Heart right ventricle (tissue), 16 donors: ENCODE results near the gene VWA5B1. TPM values are rescaled to one million over a fixed set of nuclear protein-coding genes. Genes with fewer than 3 reads are reported as not detected.

Experiments used
- ATAC-seq, 8 donors: fragments of 200-7000 bp; cut with Tn5 transposase; one replicate each; pipeline ENCODE4 v1.9.1; 2020; ENCODE audit warnings: mild to moderate bottlenecking in 8 of 8, moderate library complexity in 8 of 8, moderate number of reproducible peaks in 1 of 8
- DNase-seq, 2 donors: peaks; one replicate each; pipeline ENCODE4 v3.0.0-alpha.2; 2020
- H3K27ac ChIP-seq, 10 donors: fragments of 200-600 bp; sonication (generic) in 2 of 10; one replicate each; pipeline versions ENCODE4 v1.5.0 to v1.8.0; 2020 to 2022; ENCODE audit warnings: mild to moderate bottlenecking in 3 of 10
- H3K27me3 ChIP-seq, 7 donors: fragments of 200-600 bp; one replicate each; pipeline ENCODE4 v1.8.0; 2021 to 2022; ENCODE audit warnings: mild to moderate bottlenecking in 2 of 7
- H3K36me3 ChIP-seq, 9 donors: fragments of 200-600 bp; sonication (generic) in 1 of 9; one replicate each; pipeline versions ENCODE4 v1.5.0 to v1.8.0; 2020 to 2022; ENCODE audit warnings: mild to moderate bottlenecking in 2 of 9
- H3K4me1 ChIP-seq, 9 donors: fragments of 200-600 bp; sonication (generic) in 1 of 9; one replicate each; pipeline versions ENCODE4 v1.5.0 to v1.8.0; 2020 to 2022; ENCODE audit warnings: mild to moderate bottlenecking in 4 of 9
- H3K4me3 ChIP-seq, 10 donors: fragments of 200-600 bp; sonication (generic) in 2 of 10; one replicate each; pipeline versions ENCODE4 v1.5.0 to v1.8.0; 2020 to 2022; ENCODE audit warnings: mild to moderate bottlenecking in 7 of 10, moderate library complexity in 2 of 10
- H3K9me3 ChIP-seq, 11 donors: fragments of 200-600 bp in 10 of 11; sonication (generic) in 2 of 11; one replicate each; pipeline versions ENCODE4 v1.5.0 to v1.8.0; 2013 to 2022; ENCODE audit warnings: mild to moderate bottlenecking in 2 of 11, control low read depth in 1 of 11, moderate library complexity in 1 of 11
- WGBS, 2 donors: extraction: QIAGEN DNeasy Blood & Tissue Kit; methylation state at CpG; one replicate each; pipeline ENCODE4 v1.1.7; 2013; ENCODE audit warnings: inconsistent platforms in 1 of 2; 5-methylcytosine and 5-hydroxymethylcytosine counted together
- intact Hi-C, 10 donors: fragments of 100-400 bp; cut with DNase I; formaldehyde crosslinking; loops; one replicate each; pipeline versions ENCODE4 v1.11.1 to v1.14.2; 2022
- polyA plus RNA-seq, 2 donors: library from polyadenylated mRNA; stranded (reverse); fragments of 200-250 nt; gene quantifications; one replicate each; pipeline ENCODE4 v1.2.3, GENCODE V29; 2013
- total RNA-seq, 10 donors: library from RNA; stranded (reverse); fragmentation: NEBNext Ultra II Directional in 3 of 10; extraction: Animal tissue kit (Norgen Biotek cat#: 25700) in 3 of 10; gene quantifications; one replicate each; pipeline versions ENCODE4 v1.2.1 to v1.2.4, GENCODE V29; 2021 to 2023
- TF ChIP-seq, protein P1 (sequence below), 9 donors: fragments of 200-600 bp; sonication (generic) in 2 of 9; IDR thresholded peaks; one replicate each; pipeline versions ENCODE4 v1.5.0 to v1.8.0; 2021 to 2022; ENCODE audit warnings: antibody characterized with exemption in 9 of 9, mild to moderate bottlenecking in 5 of 9, moderate library complexity in 1 of 9
- donor health status: Arrhythmogenic right ventricular cardiomyopathy.
- donor health status: ischemic (EF 13 %, LVEDD 7.1; RV severe dilation, severe dysfunction).
- donor health status: healthy with polysubstance abuse.
- donor health status: DM: no; HTN: yes; CAD: no.
- donor health status: DM: no; HTN: no; CAD: no.
- donor health status: ischemic (EF 25% LVEDD 6.9; RV normal size, moderate dysfunction).
- donor health status: ischemic (EF 25% LVEDD 5.7; RV mildly dilated, moderate dysfunction).
- donor health status: healthy.
- donor health status: DM: yes; HTN: yes; CAD: no.
- donor health status: Ischemic cardiomyopathy.
- donor health status: ischemic (EF 35%, LVEDD 5.7; RV mildly dilated, moderate dysfunction).
- donor health status: nonischemic (EF 11% LVEDD 7.7; RV severe dilation, severe dysfunction).
- donor health status: DM: yes; HTN: yes; CAD: no.
- donor health status: PGD.
- donor health status: ischemic (EF 29% LVEDD 5.4; RV normal size, mild dysfunction).
- donor health status: nonischemic (EF 23%, LVEDD 6.1; RV moderate dilation, normal function).

VWA5B1 gene
- total and polyA plus RNA-seq, 12 donors: 0.03 to 1.2 (median 0.18) TPM; not detected in 9

GRCh38 chr1:20343938-20344302 is 53.2 kb downstream of the VWA5B1 start:
- intact Hi-C loops: no loop called here
- Histone ChIP-seq H3K4me1 (peaks cover 0 to 6% (median 0%) of the 10 kb centered on the region in 9 donors), H3K9me3 (peaks cover 0 to 10% (median 0%) of the 10 kb centered on the region in 11 donors), H3K36me3 (no peaks in the 10 kb centered on the region), H3K27ac (no peak overlapping the region), H3K4me3 (no peak overlapping the region), H3K27me3 (peaks cover 0 to 36% (median 19%) of the 10 kb centered on the region in 7 donors)
- WGBS, 2 donors: 26 to 33% methylated on average over 10 of the region's 10 CpGs
- DNase-seq (no peak), ATAC-seq (no peak)
- TF ChIP-seq, protein P1, sequence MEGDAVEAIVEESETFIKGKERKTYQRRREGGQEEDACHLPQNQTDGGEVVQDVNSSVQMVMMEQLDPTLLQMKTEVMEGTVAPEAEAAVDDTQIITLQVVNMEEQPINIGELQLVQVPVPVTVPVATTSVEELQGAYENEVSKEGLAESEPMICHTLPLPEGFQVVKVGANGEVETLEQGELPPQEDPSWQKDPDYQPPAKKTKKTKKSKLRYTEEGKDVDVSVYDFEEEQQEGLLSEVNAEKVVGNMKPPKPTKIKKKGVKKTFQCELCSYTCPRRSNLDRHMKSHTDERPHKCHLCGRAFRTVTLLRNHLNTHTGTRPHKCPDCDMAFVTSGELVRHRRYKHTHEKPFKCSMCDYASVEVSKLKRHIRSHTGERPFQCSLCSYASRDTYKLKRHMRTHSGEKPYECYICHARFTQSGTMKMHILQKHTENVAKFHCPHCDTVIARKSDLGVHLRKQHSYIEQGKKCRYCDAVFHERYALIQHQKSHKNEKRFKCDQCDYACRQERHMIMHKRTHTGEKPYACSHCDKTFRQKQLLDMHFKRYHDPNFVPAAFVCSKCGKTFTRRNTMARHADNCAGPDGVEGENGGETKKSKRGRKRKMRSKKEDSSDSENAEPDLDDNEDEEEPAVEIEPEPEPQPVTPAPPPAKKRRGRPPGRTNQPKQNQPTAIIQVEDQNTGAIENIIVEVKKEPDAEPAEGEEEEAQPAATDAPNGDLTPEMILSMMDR (IDR thresholded peaks at IDR 0.05): no peak

- peaks cover 0 to 36% (median 19%) of the 10 kb centered on the region in 7 donors for H3K27me3 ChIP-seq
- H3K36me3 ChIP-seq: no peaks in the 10 kb centered on the region
- TF ChIP-seq, protein P1 (IDR thresholded peaks at IDR 0.05): no peak
- H3K4me3 ChIP-seq: no peak overlapping the region
- H3K27ac ChIP-seq: no peak overlapping the region
- peaks cover 0 to 6% (median 0%) of the 10 kb centered on the region in 9 donors for H3K4me1 ChIP-seq
- DNase-seq: no peak
- no peak for ATAC-seq
- intact Hi-C loops: no loop called here
- 65 to 69% methylated on average over 7 of the region's 7 CpGs for WGBS, 2 donors
- peaks cover 0 to 10% (median 0%) of the 10 kb centered on the region in 11 donors for H3K9me3 ChIP-seq
These were observed 54.1 kb downstream of the VWA5B1 start for GRCh38 chr1:20344738-20345137.

DNA sequence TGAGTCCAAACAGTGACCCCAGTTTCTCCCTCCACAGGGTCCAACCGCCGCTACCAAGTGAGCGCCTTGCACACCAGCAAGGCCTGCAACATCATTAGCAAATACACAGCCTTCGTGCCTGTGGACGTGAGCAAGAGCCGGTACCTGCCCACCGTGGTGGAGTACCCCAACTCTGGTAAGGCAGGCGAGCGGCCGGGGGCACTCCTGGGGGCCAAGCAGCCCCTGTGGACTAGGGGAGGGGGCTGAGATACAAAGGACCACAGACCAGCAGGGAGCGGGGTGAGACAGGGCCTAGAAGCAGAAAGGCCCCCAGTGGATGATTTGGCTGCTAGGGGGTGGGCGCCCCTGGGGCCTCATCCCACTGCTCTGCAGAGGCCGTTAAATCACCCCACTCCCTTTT is 54.7 kb downstream of the VWA5B1 start:
- peaks cover 0 to 10% (median 0%) of the 10 kb centered on the region in 11 donors for H3K9me3 ChIP-seq
- 89 to 90% methylated on average over 13 of the region's 13 CpGs for WGBS, 2 donors
- H3K4me1 ChIP-seq: peaks cover 0 to 6% (median 0%) of the 10 kb centered on the region in 9 donors
- H3K36me3 ChIP-seq: no peaks in the 10 kb centered on the region
- H3K4me3 ChIP-seq: no peak overlapping the region
- ATAC-seq (no peak), DNase-seq (no peak)
- peaks cover 0 to 36% (median 19%) of the 10 kb centered on the region in 7 donors for H3K27me3 ChIP-seq
- intact Hi-C loops: no loop called here
- TF ChIP-seq, protein P1 (IDR thresholded peaks at IDR 0.05): no peak
- H3K27ac ChIP-seq: no peak overlapping the region

DNA sequence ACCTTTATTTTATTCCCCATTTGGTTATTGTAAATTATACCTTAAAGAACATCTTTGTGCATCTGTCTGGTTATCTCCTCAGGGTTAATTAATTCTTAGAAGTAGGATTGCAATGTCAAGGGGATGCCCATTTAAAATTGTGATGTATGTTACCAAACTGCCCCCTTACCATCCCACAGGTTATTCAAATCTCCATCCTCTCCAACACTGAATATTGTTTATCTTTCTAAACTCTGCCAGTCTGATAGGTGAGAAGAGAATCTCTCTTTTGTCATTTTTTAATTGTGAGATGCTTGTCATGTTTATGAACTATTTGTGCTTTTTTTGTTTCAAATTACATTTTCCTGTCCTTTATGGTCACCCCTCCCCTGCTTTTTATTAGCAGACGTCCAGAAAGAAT is 55.8 kb downstream of the VWA5B1 start:
- intact Hi-C loops: no loop called here
- Histone ChIP-seq H3K27me3 (peaks cover 0 to 30% (median 17%) of the 10 kb centered on the region in 7 donors), H3K4me3 (no peak overlapping the region), H3K36me3 (no peaks in the 10 kb centered on the region), H3K9me3 (peaks cover 0 to 10% (median 0%) of the 10 kb centered on the region in 11 donors), H3K4me1 (peaks cover 0 to 6% (median 0%) of the 10 kb centered on the region in 9 donors), H3K27ac (no peak overlapping the region)
- WGBS, 2 donors: 77 to 81% methylated on average over 1 of the region's 1 CpG
- ATAC-seq: no peak
- TF ChIP-seq, protein P1 (IDR thresholded peaks at IDR 0.05): no peak
- no peak for DNase-seq
